Liver (tissue), 9 donors: ENCODE results near the gene CCDC68. TPM values are rescaled to one million over a fixed set of nuclear protein-coding genes. Genes with fewer than 3 reads are reported as not detected.

Source experiments
- DNase-seq: peaks from one replicate; pipeline ENCODE4 v3.0.0-alpha.2; 2017; ENCODE audit warnings: low spot score
- H3K27ac ChIP-seq, 2 donors: one replicate each; pipeline ENCODE4 v1.7.0; 2013; ENCODE audit warnings: inconsistent platforms in 2 of 2, low read length in 2 of 2, control low read depth in 1 of 2, low read depth in 1 of 2, mild to moderate bottlenecking in 1 of 2
- H3K27me3 ChIP-seq, 4 donors: one replicate each; pipeline versions ENCODE4 v1.6.1 to v1.7.0; 2013; ENCODE audit warnings: low read length in 3 of 4, inconsistent platforms in 1 of 4, mild to moderate bottlenecking in 1 of 4, moderate library complexity in 1 of 4; ENCODE audit not compliant: control insufficient read depth in 4 of 4, insufficient read depth in 4 of 4
- H3K36me3 ChIP-seq, 4 donors: one replicate each; pipeline versions ENCODE4 v1.6.1 to v1.7.0; 2013; ENCODE audit warnings: low read length in 3 of 4, mild to moderate bottlenecking in 3 of 4, low read depth in 1 of 4, moderate library complexity in 1 of 4; ENCODE audit not compliant: control insufficient read depth in 4 of 4, insufficient read depth in 3 of 4
- H3K4me1 ChIP-seq, 4 donors: one replicate each; pipeline versions ENCODE4 v1.6.1 to v1.7.0; 2013; ENCODE audit warnings: low read length in 3 of 4, mild to moderate bottlenecking in 3 of 4, moderate library complexity in 1 of 4; ENCODE audit not compliant: control insufficient read depth in 4 of 4, insufficient read depth in 4 of 4
- H3K4me3 ChIP-seq, 3 donors: one replicate each; pipeline versions ENCODE4 v1.6.1 to v1.7.0; 2013; ENCODE audit warnings: low read length in 3 of 3, control low read depth in 1 of 3, low read depth in 1 of 3, mild to moderate bottlenecking in 1 of 3
- H3K9ac ChIP-seq, 2 donors: one replicate each; pipeline ENCODE4 v1.7.0; 2013; ENCODE audit warnings: low read length in 2 of 2, mild to moderate bottlenecking in 2 of 2, moderate library complexity in 2 of 2, control low read depth in 1 of 2, low read depth in 1 of 2
- H3K9me3 ChIP-seq, 4 donors: one replicate each; pipeline versions ENCODE4 v1.6.1 to v1.7.0; 2013; ENCODE audit warnings: low read length in 3 of 4; ENCODE audit not compliant: control insufficient read depth in 4 of 4
- ATF3 ChIP-seq: IDR thresholded peaks from 2 replicates; pipeline ENCODE4 v1.6.1; 2016; ENCODE audit warnings: antibody characterized with exemption
- EGR1 ChIP-seq, 2 donors: IDR thresholded peaks; 2 replicates each; pipeline ENCODE4 v1.6.1; 2016 to 2018; ENCODE audit warnings: antibody characterized with exemption in 2 of 2, low read depth in 2 of 2
- FOXA1 ChIP-seq: IDR thresholded peaks from 2 replicates; pipeline ENCODE4 v1.6.1; 2016; ENCODE audit warnings: antibody characterized with exemption
- FOXA2 ChIP-seq: IDR thresholded peaks from 2 replicates; pipeline ENCODE4 v1.6.1; 2016; ENCODE audit warnings: antibody characterized with exemption
- GABPA ChIP-seq, 2 donors: IDR thresholded peaks in 1 of 2; conservative IDR thresholded peaks in 1 of 2; 2 replicates each; pipeline ENCODE4 v1.6.1; 2016; ENCODE audit warnings: antibody characterized with exemption in 2 of 2, mild to moderate bottlenecking in 1 of 2, moderate library complexity in 1 of 2
- HNF4A ChIP-seq, 2 donors: conservative IDR thresholded peaks; 2 replicates each; pipeline ENCODE4 v1.6.1; 2016; ENCODE audit warnings: antibody characterized with exemption in 2 of 2, mild to moderate bottlenecking in 2 of 2
- JUND ChIP-seq, 2 donors: IDR thresholded peaks; 2 replicates each; pipeline ENCODE4 v1.6.1; 2016; ENCODE audit warnings: antibody characterized with exemption in 2 of 2
- MAX ChIP-seq: IDR thresholded peaks from 2 replicates; pipeline ENCODE4 v1.6.1; 2016; ENCODE audit warnings: antibody characterized with exemption
- NR2F2 ChIP-seq: IDR thresholded peaks from 2 replicates; pipeline ENCODE4 v1.6.1; 2016; ENCODE audit warnings: antibody characterized with exemption
- RXRA ChIP-seq, 2 donors: IDR thresholded peaks; 2 replicates each; pipeline ENCODE4 v1.6.1; 2017 to 2018; ENCODE audit warnings: antibody characterized with exemption in 2 of 2, mild to moderate bottlenecking in 1 of 2
- SP1 ChIP-seq: IDR thresholded peaks from 2 replicates; pipeline ENCODE4 v1.6.1; 2018; ENCODE audit warnings: antibody characterized with exemption, mild to moderate bottlenecking
- TAF1 ChIP-seq: conservative IDR thresholded peaks from 2 replicates; pipeline ENCODE4 v1.6.1; 2016; ENCODE audit warnings: antibody characterized with exemption, mild to moderate bottlenecking
- YY1 ChIP-seq: IDR thresholded peaks from 2 replicates; pipeline ENCODE4 v1.6.1; 2016; ENCODE audit warnings: antibody characterized with exemption, mild to moderate bottlenecking
- ZBTB33 ChIP-seq: IDR thresholded peaks from 2 replicates; pipeline ENCODE4 v1.6.1; 2016; ENCODE audit warnings: antibody characterized with exemption
- WGBS: extraction: QIAGEN DNeasy Blood & Tissue Kit; methylation state at CpG from one replicate; pipeline ENCODE4 v1.1.7; 2013; 5-methylcytosine and 5-hydroxymethylcytosine counted together
- polyA plus RNA-seq, 2 donors: library from polyadenylated mRNA; stranded (reverse) in 1 of 2; unstranded in 1 of 2; fragments of 200-250 nt in 1 of 2; fragments of >200 nt in 1 of 2; fragmentation: Nextera tagmentation in 1 of 2; extraction: Ambion mirVana in 1 of 2; gene quantifications; one replicate each; pipeline versions ENCODE4 v1.2.1 to v1.2.3, GENCODE V29; 2013 to 2015
- total RNA-seq, 2 donors: library from RNA; depleted of rRNA; stranded (reverse); fragments of >200 nt; gene quantifications; one replicate each; pipeline ENCODE4 v1.2.3, GENCODE V29; 2014
- TF ChIP-seq, protein P1 (sequence below): fragments of 150-350 bp; IDR thresholded peaks from 2 replicates; pipeline ENCODE4 v1.5.1; 2017; ENCODE audit warnings: improper control_type of control experiment, low read depth, low read length; ENCODE audit not compliant: missing input control
- TF ChIP-seq, protein P2 (sequence below): IDR thresholded peaks from 2 replicates; pipeline ENCODE4 v1.6.1; 2016; ENCODE audit warnings: antibody characterized with exemption, mild to moderate bottlenecking
- donor health status: healthy.
- donor health status: healthy.
- donor health status: healthy.
- donor health status: healthy.
- donor health status: healthy.

CCDC68 gene
- total and polyA plus RNA-seq, 4 donors: 2.6 to 17.5 (median 11.2) TPM

- no peak overlapping the region for H3K4me3 ChIP-seq
Observed at GRCh38 chr18:54909538-54909937, 49.7 kb downstream of the CCDC68 start.

DNA sequence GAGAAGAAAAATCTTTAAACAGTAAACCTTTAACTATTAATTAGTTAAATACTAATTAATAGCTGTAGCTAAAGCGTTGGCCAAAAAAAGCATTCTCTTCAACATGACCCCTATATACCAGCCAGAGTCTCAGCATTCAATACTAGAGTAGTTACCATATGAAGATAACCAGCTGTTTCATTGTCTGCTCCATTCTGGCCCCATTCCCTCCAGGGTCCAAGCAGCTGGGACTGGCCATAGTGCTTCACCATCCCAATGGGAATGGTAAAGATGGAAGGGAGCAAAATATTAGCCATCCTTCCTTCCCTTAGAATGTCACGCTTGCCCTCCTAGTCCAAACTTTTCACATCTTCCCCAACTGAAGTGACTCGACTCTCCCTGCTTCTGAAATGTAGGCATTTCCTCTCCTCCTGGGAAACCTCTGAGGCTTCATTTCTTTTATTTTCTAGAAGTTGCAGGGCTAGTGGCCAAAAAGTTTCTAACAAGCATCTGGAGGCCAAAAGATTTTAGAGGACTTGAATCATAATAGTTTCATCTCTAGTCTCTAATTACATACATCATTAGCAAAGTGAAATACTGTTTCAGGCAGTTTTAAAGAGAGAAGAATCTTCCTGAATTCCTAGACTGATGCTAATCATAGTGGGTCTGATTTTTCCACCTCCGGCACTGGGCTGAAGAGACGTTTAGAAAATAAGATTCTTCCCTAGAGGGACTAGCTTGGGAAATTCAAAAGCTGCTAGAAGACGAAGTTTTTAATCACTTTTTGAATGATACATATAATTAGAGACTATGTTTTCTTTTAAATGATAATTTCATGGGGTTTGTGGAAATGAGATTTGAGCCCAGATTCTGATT is 52.7 kb downstream of the CCDC68 start:
- TF ChIP-seq RXRA (IDR thresholded peaks at IDR 0.05): no peak
- no peak for TF ChIP-seq JUND (IDR thresholded peaks at IDR 0.05)
- TF ChIP-seq FOXA1: no peak
- TF ChIP-seq ZBTB33: no peak
- TF ChIP-seq HNF4A (conservative IDR thresholded peaks at IDR 0.05): no peak
- no peak for TF ChIP-seq EGR1 (IDR thresholded peaks at IDR 0.05; ENCODE audit: low read depth in 2 of 2)
- TF ChIP-seq SP1: no peak
- TF ChIP-seq GABPA (IDR thresholded peaks at IDR 0.05 in 1 of 2, conservative IDR thresholded peaks at IDR 0.05 in 1 of 2): no peak
- TF ChIP-seq, protein P1, sequence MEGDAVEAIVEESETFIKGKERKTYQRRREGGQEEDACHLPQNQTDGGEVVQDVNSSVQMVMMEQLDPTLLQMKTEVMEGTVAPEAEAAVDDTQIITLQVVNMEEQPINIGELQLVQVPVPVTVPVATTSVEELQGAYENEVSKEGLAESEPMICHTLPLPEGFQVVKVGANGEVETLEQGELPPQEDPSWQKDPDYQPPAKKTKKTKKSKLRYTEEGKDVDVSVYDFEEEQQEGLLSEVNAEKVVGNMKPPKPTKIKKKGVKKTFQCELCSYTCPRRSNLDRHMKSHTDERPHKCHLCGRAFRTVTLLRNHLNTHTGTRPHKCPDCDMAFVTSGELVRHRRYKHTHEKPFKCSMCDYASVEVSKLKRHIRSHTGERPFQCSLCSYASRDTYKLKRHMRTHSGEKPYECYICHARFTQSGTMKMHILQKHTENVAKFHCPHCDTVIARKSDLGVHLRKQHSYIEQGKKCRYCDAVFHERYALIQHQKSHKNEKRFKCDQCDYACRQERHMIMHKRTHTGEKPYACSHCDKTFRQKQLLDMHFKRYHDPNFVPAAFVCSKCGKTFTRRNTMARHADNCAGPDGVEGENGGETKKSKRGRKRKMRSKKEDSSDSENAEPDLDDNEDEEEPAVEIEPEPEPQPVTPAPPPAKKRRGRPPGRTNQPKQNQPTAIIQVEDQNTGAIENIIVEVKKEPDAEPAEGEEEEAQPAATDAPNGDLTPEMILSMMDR: no peak
- TF ChIP-seq FOXA2: no peak
- Histone ChIP-seq H3K36me3 (no peaks in the 10 kb centered on the region), H3K4me1 (no peaks in the 10 kb centered on the region), H3K9ac (no peak overlapping the region), H3K27me3 (no peaks in the 10 kb centered on the region), H3K9me3 (no peaks in the 10 kb centered on the region), H3K27ac (no peak overlapping the region), H3K4me3 (no peak overlapping the region)
- DNase-seq: no peak
- 77% methylated on average over 6 of the region's 6 CpGs for WGBS

More at GRCh38 chr18:54909538-54909937, 49.7 kb downstream of the CCDC68 start:
- no peak for DNase-seq
- H3K9me3 ChIP-seq: no peaks in the 10 kb centered on the region
- TF ChIP-seq FOXA2 (no peak), MAX (no peak), TAF1 (no peak), ATF3 (no peak), RXRA (IDR thresholded peaks at IDR 0.05) (no peak), NR2F2 (no peak), SP1 (no peak), YY1 (no peak), JUND (IDR thresholded peaks at IDR 0.05) (no peak), GABPA (IDR thresholded peaks at IDR 0.05 in 1 of 2, conservative IDR thresholded peaks at IDR 0.05 in 1 of 2) (no peak), EGR1 (IDR thresholded peaks at IDR 0.05; ENCODE audit: low read depth in 2 of 2) (no peak)
- TF ChIP-seq, protein P1: no peak
- TF ChIP-seq, protein P2, sequence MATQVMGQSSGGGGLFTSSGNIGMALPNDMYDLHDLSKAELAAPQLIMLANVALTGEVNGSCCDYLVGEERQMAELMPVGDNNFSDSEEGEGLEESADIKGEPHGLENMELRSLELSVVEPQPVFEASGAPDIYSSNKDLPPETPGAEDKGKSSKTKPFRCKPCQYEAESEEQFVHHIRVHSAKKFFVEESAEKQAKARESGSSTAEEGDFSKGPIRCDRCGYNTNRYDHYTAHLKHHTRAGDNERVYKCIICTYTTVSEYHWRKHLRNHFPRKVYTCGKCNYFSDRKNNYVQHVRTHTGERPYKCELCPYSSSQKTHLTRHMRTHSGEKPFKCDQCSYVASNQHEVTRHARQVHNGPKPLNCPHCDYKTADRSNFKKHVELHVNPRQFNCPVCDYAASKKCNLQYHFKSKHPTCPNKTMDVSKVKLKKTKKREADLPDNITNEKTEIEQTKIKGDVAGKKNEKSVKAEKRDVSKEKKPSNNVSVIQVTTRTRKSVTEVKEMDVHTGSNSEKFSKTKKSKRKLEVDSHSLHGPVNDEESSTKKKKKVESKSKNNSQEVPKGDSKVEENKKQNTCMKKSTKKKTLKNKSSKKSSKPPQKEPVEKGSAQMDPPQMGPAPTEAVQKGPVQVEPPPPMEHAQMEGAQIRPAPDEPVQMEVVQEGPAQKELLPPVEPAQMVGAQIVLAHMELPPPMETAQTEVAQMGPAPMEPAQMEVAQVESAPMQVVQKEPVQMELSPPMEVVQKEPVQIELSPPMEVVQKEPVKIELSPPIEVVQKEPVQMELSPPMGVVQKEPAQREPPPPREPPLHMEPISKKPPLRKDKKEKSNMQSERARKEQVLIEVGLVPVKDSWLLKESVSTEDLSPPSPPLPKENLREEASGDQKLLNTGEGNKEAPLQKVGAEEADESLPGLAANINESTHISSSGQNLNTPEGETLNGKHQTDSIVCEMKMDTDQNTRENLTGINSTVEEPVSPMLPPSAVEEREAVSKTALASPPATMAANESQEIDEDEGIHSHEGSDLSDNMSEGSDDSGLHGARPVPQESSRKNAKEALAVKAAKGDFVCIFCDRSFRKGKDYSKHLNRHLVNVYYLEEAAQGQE: no peak
- no peak overlapping the region for H3K27ac ChIP-seq
- H3K27me3 ChIP-seq: no peaks in the 10 kb centered on the region
- peaks cover 0 to 2% (median 0%) of the 10 kb centered on the region in 4 donors for H3K36me3 ChIP-seq
- no peak overlapping the region for H3K9ac ChIP-seq
- H3K4me1 ChIP-seq: no peaks in the 10 kb centered on the region
- 85% methylated on average over 11 of the region's 11 CpGs for WGBS
